ENCODE measurements around the gene DLG1. TPM values are rescaled to one million over a fixed set of nuclear protein-coding genes. Genes with fewer than 3 reads are reported as not detected.
A peak's percentile ranks its signal among the peaks of the same experiment; 100 is the strongest.

Gene DLG1
- 10 to 100 TPM; 72.2 to 81.6 TPM for total RNA-seq

DNA sequence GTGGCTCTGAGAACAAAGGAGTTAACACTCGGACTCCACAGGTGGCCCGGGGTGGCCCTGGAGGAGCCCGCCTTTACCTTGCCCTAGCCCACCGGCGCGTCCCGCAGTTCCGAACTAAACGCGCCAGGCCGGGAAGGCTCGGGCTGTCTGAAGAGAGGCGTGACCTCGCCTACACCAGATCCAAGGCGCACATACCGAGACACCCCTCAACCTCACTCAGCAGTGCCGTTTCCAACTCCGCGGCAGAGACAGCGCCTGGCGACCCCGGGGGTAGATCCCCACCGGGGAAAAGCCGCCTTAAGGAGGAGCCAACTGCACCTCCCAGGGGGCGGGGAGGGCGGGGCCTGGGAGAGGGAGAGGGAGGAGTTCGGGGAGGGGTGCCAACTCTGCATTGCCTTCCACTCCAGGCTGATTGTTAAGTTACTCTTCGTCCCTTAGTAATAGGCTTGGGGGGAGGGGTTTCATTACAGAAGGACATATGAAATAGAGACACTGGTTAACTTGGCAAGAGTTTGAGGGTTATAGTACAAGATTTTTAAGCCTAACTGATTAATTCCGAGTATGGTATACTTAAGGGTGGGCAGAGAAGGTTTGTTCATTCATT is at the start of gene DLG1:
Gene DLG1 (minus strand): TSS at position 272 of the 604 bp plus-strand sequence. CDS start 1,408 bp downstream, outside the sequence.
- Mint-ChIP-seq H3K4me3 (peak within 1 kb of the TSS; percentile 92), H3K27ac (peak within 1 kb of the TSS; percentile 97), H3K4me1 (peaks cover 27% of the 10 kb centered on the region), H3K36me3 (ENCODE audit: low read depth) (peaks cover 13% of the 10 kb centered on the region), H3K9me3 (no peaks in the 10 kb centered on the region), H3K27me3 (peaks cover 25% of the 10 kb centered on the region)
- ChIA-PET CTCF (interaction anchor here (0.6 to 0.7 kb wide), 2 partner anchors 69 to 288 kb away, joined by 3 read pairs; no protein-coding TSS in a partner anchor), POLR2A (no interaction called here)
- DNase-seq: peak; percentile 87

DNA sequence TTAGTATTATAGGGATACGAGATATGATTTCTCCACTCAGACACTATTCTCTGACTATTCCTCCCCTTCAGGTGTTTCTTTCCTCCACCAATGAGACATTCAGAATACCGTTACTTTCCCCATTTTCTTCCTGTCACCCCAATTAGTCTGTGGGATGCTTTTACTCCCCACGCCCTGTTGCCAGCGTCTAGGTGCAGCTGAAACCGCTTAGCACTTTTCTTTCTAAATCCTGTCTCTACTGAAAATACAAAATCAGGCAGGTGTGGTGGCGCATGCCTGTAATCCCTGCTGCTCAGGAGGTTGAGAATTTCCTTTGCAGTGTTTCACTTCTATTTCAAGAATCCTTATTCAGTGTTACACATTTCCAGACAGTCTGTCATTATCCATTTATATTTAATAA is 49.6 kb upstream of the DLG1 start:
- Mint-ChIP-seq H3K27ac (no peak overlapping the region), H3K9me3 (no peaks in the 10 kb centered on the region), H3K36me3 (ENCODE audit: low read depth) (no peaks in the 10 kb centered on the region), H3K27me3 (peaks cover 1% of the 10 kb centered on the region), H3K4me3 (no peak overlapping the region), H3K4me1 (no peaks in the 10 kb centered on the region)
- ChIA-PET POLR2A (no interaction called here), CTCF (no interaction called here)
- no peak for DNase-seq

DNA sequence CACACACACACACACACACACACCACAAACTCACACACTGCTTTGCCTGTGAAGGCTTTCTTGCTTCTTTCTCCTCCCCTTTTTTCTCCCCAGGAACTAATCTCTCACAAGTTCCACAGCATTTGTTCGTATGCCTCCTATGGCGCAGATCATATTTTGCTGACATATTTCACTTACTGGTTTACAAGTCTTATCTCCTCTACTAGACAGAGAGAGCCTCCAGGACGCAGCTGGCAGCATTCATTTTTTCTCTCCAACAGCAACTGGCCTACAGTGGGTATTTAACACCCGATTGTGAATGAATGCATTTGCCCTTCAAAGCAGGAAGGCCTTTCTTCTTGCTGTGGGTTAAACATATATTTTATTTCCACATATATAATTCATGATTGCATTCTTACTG is 47.0 kb upstream of the DLG1 start:
- H3K27me3 Mint-ChIP-seq: peaks cover 1% of the 10 kb centered on the region
- H3K27ac Mint-ChIP-seq: no peak overlapping the region
- no peaks in the 10 kb centered on the region for H3K4me1 Mint-ChIP-seq
- H3K36me3 Mint-ChIP-seq (ENCODE audit: low read depth): no peaks in the 10 kb centered on the region
- no peak for DNase-seq
- POLR2A ChIA-PET: interaction anchor here (0.7 kb wide), 1 partner anchor 603 kb away, joined by 4 read pairs; no protein-coding TSS in a partner anchor
- no peak overlapping the region for H3K4me3 Mint-ChIP-seq
- no peaks in the 10 kb centered on the region for H3K9me3 Mint-ChIP-seq
- CTCF ChIA-PET: no interaction called here

DNA sequence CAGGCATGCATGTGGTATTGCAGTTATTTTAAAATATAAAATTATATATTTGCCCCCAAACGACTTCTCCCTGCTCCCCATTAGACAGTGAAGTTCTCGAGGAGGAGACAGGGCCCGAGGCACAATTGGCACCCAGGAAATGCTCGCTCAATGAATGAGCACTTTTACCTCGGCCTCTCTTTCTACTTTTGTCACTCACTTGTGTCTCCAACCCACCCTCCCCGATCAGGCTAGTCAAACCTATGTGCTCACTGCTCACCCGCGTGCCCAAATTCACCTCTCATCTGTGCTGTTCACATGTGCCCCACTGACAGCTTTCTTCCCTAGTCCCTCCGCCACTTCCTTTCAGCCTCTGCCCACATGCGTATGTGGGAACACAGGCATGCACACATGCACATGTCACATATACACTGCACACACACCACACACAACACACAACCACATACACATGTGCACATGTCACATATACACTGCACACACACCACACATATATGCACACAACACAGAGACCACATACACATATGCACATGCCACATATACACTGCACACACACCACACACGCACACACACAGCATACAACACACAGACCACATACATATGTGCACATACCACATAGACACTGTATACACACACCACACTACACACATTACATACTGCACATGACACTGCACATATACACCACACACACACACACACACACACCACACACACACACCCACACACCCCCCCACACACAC is 46.3 kb upstream of the DLG1 start:
- Mint-ChIP-seq H3K36me3 (ENCODE audit: low read depth) (no peaks in the 10 kb centered on the region), H3K27me3 (peaks cover 1% of the 10 kb centered on the region), H3K27ac (no peak overlapping the region), H3K9me3 (no peaks in the 10 kb centered on the region), H3K4me1 (no peaks in the 10 kb centered on the region), H3K4me3 (no peak overlapping the region)
- POLR2A ChIA-PET: no interaction called here
- CTCF ChIA-PET: interaction anchor here (0.5 kb wide), 1 partner anchor 28 kb away, joined by 3 read pairs; no protein-coding TSS in a partner anchor
- no peak for DNase-seq

DNA sequence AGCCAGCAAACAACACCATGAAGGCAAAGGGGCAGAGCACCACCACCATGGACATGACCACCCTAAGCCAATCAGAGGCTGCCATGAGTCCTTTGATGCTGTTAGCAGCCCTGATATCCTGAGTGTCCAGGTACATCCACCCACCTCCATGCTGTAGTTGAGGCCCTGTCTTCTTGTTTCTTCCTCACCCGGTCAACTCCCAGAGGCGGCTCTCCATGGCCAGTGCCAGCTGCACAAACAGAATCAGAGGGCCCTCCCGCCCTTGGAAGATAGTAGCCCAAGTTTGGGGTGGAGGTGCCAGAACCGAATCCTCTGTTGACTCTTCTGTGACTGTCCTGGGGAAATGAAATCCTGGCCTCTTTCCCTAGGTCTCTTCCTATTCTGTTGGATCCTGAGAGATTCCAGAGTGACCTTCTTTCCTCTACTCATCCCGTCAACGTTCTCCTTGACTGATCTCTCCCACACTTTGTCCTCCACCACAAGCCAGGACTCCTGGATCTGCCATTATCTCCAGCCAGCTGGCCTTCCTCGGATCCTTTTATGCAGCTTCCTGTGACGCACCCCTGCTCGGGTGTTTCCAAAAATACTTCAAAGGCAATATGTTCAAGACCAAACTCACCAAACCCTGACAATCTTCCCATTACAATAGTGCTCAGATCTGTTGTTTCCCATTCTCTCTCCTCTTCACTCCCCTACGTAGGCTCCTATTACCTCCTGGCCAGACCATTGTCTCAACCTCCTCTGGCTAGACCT is 45.4 kb upstream of the DLG1 start:
- ChIA-PET POLR2A (no interaction called here), CTCF (interaction anchor here (0.5 to 1.9 kb wide), 2 partner anchors 14 to 29 kb away, joined by 3 to 8 read pairs; no protein-coding TSS in a partner anchor)
- DNase-seq: no peak
- Mint-ChIP-seq H3K27me3 (peaks cover 1% of the 10 kb centered on the region), H3K9me3 (no peaks in the 10 kb centered on the region), H3K36me3 (ENCODE audit: low read depth) (no peaks in the 10 kb centered on the region), H3K4me3 (no peak overlapping the region), H3K4me1 (no peaks in the 10 kb centered on the region), H3K27ac (no peak overlapping the region)

- ChIA-PET CTCF (interaction anchor here (0.8 to 1.9 kb wide), 2 partner anchors 13 to 14 kb away, joined by 3 to 8 read pairs; no protein-coding TSS in a partner anchor), POLR2A (no interaction called here)
- DNase-seq: no peak
Measured at GRCh38 chr3:197343111-197343510, 44.7 kb upstream of the DLG1 start.

DNA sequence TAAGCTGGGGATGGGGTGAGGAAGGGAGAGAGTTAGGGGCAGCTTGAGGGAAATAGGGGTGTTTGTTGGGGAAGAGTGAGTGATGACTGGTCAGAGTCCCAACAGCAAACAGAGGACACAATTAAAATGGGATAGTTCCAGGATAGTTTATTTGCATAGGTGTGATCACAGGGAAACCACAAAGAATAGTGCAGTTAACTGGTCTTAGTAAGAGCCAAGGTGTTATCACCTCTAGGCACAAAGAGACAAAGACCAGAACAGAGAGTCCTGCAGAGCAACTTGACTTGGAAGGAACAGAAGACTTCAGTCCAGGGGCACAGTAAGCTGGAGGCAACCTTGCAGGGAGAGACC is 42.1 kb upstream of the DLG1 start:
- ChIA-PET CTCF (no interaction called here), POLR2A (no interaction called here)
- no peaks in the 10 kb centered on the region for H3K36me3 Mint-ChIP-seq (ENCODE audit: low read depth)
- peaks cover 4% of the 10 kb centered on the region for H3K27me3 Mint-ChIP-seq
- no peaks in the 10 kb centered on the region for H3K9me3 Mint-ChIP-seq
- no peak for DNase-seq
- no peaks in the 10 kb centered on the region for H3K4me1 Mint-ChIP-seq
- H3K4me3 Mint-ChIP-seq: no peak overlapping the region
- H3K27ac Mint-ChIP-seq: no peak overlapping the region

More at GRCh38 chr3:197343111-197343510, 44.7 kb upstream of the DLG1 start:
- Mint-ChIP-seq H3K27me3 (peaks cover 1% of the 10 kb centered on the region), H3K4me3 (no peak overlapping the region), H3K27ac (no peak overlapping the region), H3K4me1 (no peaks in the 10 kb centered on the region), H3K9me3 (no peaks in the 10 kb centered on the region), H3K36me3 (ENCODE audit: low read depth) (no peaks in the 10 kb centered on the region)

DNA sequence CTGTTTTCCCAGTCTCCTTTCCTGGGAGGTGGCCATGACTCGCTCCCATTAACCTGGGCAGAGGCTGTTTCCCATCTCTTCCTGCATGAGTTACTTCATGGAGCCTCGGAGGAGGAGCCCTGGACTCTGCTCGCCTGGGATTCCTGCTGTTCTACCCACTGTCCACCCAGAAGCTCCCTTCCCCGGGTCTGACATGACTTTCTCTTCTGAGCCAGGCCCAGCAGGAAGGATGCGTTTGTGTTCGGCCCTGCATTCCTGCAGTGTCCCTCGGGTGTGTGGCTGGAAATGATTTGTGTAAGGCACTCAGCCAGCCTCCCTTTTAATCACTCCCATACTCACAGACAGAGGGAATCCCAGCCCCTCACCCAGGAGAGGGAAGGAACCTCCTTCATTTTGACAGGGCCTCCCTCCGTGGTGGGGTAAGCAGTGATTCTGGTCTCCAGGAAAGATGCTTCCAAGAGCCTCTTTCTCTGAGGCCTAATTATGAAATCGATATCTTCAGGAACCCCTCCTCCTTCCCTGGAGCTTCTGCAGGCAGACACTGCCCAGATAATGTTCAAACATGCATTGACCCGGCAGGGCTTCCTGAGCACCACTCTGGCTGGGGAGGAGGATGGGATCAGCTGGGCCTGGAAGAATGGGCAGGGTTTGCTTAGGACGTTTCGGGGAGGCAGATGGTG is 41.6 kb upstream of the DLG1 start:
- Mint-ChIP-seq H3K9me3 (no peaks in the 10 kb centered on the region), H3K27me3 (peaks cover 4% of the 10 kb centered on the region), H3K4me1 (no peaks in the 10 kb centered on the region), H3K27ac (no peak overlapping the region), H3K36me3 (ENCODE audit: low read depth) (no peaks in the 10 kb centered on the region), H3K4me3 (no peak overlapping the region)
- CTCF ChIA-PET: no interaction called here
- POLR2A ChIA-PET: no interaction called here
- DNase-seq: no peak

DNA sequence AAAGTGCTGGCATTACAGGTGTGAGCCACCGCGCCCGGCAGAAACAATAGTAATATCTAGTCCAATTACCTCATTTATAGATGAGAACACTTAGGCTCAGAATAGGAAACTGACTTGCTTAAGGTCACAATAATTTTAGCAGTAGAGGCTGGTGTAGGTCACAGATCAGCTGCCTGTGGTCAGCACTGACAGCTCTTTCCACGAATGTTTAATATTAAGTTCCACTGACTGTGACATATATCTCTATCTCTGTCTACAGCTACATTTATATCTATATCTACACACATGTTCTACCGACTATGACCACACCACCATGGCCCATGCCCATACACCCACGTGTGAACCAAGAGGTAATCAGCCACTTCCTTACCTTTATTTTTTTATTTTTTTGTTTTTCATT is 40.2 kb upstream of the DLG1 start:
- DNase-seq: no peak
- no peaks in the 10 kb centered on the region for H3K4me1 Mint-ChIP-seq
- H3K9me3 Mint-ChIP-seq: no peaks in the 10 kb centered on the region
- CTCF ChIA-PET: no interaction called here
- POLR2A ChIA-PET: no interaction called here
- no peaks in the 10 kb centered on the region for H3K36me3 Mint-ChIP-seq (ENCODE audit: low read depth)
- H3K27me3 Mint-ChIP-seq: peaks cover 4% of the 10 kb centered on the region
- H3K27ac Mint-ChIP-seq: no peak overlapping the region
- no peak overlapping the region for H3K4me3 Mint-ChIP-seq

DNA sequence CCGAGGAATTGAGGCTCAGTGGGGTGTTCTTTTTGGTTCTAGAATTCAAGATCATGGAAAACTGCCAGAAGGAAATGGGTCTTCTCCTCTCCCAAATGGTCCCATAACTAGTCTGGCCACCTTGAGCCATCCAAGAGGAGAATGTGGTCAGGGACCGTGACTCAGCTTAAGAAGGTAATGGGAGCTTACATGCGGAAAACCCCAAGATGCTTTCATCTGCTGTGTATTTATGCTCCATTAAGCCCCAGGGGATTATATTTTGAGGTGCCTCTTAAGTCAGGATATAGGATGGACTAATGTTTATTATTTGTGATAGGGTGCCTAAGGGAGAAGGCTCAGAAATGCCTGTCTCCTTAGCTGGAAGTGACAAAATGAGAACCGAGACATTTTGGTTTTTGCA is 39.2 kb upstream of the DLG1 start:
- Mint-ChIP-seq H3K27me3 (peaks cover 7% of the 10 kb centered on the region), H3K27ac (no peak overlapping the region)

GRCh38 chr3:197337214-197337613 is 38.8 kb upstream of the DLG1 start:
- DNase-seq: no peak
- ChIA-PET POLR2A (no interaction called here), CTCF (interaction anchor here (1.1 kb wide), 1 partner anchor 14 kb away, joined by 3 read pairs; no protein-coding TSS in a partner anchor)
- H3K4me3 Mint-ChIP-seq: no peak overlapping the region
- H3K4me1 Mint-ChIP-seq: no peaks in the 10 kb centered on the region
- H3K36me3 Mint-ChIP-seq (ENCODE audit: low read depth): no peaks in the 10 kb centered on the region
- no peaks in the 10 kb centered on the region for H3K9me3 Mint-ChIP-seq
- no peak overlapping the region for H3K27ac Mint-ChIP-seq
- peaks cover 10% of the 10 kb centered on the region for H3K27me3 Mint-ChIP-seq

More for the DNA sequence above, 39.2 kb upstream of the DLG1 start:
- ChIA-PET CTCF (interaction anchor here (1.1 kb wide), 1 partner anchor 15 kb away, joined by 3 read pairs; no protein-coding TSS in a partner anchor), POLR2A (no interaction called here)
- no peak overlapping the region for H3K4me3 Mint-ChIP-seq
- DNase-seq: no peak
- no peaks in the 10 kb centered on the region for H3K4me1 Mint-ChIP-seq
- no peaks in the 10 kb centered on the region for H3K9me3 Mint-ChIP-seq
- no peaks in the 10 kb centered on the region for H3K36me3 Mint-ChIP-seq (ENCODE audit: low read depth)

DNA sequence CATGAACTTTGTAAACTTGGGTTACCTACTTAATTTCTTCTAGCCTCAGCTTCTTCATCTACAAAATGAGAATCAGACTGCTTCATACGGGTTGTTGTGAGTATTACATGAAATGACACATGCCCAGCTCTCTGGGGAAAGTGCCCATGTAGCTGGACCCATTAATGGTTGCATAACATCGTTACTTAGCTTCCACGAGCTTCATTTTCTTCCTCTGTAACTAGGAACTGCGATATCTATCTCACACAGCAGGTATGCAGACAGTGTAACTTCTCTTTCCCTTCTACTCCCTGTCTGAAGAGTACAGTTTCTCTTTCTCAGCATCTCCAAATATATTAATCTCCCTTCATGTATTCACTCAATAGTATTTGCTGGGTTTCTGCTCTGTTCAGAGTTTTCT is 37.9 kb upstream of the DLG1 start:
- peaks cover 12% of the 10 kb centered on the region for H3K27me3 Mint-ChIP-seq
- ChIA-PET CTCF (no interaction called here), POLR2A (no interaction called here)
- H3K9me3 Mint-ChIP-seq: no peaks in the 10 kb centered on the region
- DNase-seq: no peak
- no peaks in the 10 kb centered on the region for H3K36me3 Mint-ChIP-seq (ENCODE audit: low read depth)
- H3K4me3 Mint-ChIP-seq: no peak overlapping the region
- no peaks in the 10 kb centered on the region for H3K4me1 Mint-ChIP-seq
- no peak overlapping the region for H3K27ac Mint-ChIP-seq

All from activated CD4-positive, alpha-beta T cell treated with anti-CD3 and anti-CD28 coated beads, Interleukin-2, amount 10 ng/mL, durations not matched to agents 7 days and 5 days (primary cell).